Activated CD4-positive, alpha-beta T cell treated with anti-CD3 and anti-CD28 coated beads, Interleukin-2, amount 50 U/mL, for 16 hours (primary cell): Measurements from ENCODE around the gene RUSF1.
"Not testable (repeated sequence)": the region's sequence is repeated elsewhere in the genome, so short reads cannot be mapped to it uniquely, and the experiment has no call there.

Source experiments
- DNase-seq: peaks from one replicate; pipeline ENCODE4 v3.0.0-alpha.2; 2020

The RUSF1 gene

GRCh38 chr16:31513884-31514283, 5.7 kb upstream of the RUSF1 start:
- no peak for DNase-seq

DNA sequence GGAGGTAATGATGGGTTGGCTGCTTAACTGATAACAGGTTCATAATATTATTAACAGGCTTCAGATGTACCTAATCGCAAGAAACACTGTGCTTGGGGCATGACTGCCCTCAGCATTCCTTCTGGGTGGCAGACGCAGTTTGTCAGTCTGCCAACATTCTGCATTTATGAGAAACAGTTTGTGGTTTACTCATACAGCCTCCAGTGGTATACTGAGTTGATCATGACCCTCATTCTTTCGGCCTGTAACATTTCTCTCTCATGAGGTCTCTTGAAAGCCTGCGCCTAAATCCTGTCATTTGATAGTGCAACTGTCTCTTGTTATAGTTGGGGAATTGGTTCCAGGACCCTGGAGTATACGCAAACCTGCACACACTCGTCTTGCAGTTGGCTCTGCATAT, 4.9 kb upstream of the RUSF1 start:
- no peak for DNase-seq

DNA sequence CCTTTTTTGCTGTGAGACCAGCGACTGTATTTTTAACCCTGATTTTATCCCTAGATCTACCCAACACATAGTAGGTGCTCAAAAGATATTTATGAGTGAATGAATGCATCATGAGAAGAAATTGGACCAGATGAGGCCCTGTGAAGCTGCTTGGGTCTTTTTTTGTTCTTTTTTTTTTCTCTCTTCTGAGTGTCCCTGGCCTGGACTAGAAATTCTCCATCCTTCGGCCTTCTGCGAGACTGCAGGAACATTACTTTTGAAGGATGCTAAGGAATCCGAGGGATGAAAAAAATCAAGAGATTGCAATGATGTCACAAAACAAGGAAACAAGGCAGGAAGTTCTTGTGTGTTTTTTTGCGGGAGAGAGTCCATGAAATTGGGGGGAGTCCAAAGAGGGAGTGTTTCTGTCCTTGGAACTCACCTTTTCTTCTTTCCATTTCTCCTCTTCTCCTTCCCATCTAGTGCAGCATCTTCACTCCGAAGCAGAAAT, 560 bp upstream of the RUSF1 start:
- DNase-seq = no peak

DNA sequence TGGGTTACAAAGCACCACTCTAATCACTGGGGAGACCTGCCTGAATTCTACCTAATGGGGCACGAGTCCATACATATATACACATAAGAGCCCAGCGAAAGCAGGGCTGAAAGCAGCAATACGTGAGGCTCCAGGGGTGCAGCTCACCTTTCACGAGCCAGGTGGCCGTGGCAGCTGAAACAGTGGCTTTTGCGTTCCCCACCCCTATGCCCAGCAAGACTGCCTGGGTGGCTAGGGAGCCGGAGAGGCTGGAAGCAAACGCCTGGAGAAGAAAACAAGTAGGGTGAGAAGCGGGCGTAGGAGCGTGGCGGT, 618 bp downstream of the RUSF1 start:
- peak; percentile 6 for DNase-seq

GRCh38 chr16:31505483-31505882, 2.7 kb downstream of the RUSF1 start:
- peak; percentile 83 for DNase-seq

- DNase-seq = no peak
These were observed 4.0 kb downstream of the RUSF1 start for GRCh38 chr16:31504159-31504558.

GRCh38 chr16:31503555-31503954, 4.6 kb downstream of the RUSF1 start:
- DNase-seq = not testable (repeated sequence)

DNA sequence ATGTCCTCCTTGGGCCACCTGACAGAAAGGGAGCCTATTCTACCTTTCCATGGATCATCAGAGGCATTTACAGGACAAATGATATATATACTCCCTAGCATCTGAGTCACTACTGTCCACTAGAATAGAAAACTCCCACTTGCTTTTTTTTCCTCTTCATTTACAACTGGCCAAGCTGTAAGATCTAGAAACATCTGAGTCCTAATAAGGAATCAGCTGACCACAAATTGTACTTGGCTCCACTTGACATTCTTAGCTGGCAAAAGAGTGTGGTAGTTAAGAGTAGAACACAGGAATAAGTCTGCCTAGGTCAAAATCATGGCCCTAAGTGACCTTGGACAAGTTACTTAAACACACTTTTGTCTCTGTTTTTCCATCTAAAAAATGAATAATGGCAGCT, 5.2 kb downstream of the RUSF1 start:
- no peak for DNase-seq

DNA sequence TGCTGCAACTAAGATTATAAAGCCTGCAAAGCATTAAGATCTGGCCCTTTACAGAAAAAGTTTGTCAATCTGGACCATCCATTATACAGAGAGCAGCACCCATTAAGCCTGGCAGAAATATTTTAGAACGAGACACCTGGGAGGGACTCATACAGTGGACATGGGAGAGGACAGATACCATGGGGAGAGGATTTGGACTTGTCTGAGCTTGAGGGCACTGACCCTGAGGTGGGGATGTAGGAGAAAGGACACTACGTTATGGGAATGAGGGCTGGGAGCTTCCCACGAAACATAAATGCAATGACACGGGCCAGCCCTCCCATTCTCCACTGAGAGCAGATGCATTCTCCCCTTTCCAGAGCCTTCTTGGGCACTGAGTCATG, 6.2 kb downstream of the RUSF1 start:
- no peak for DNase-seq

- no peak for DNase-seq
These were observed 6.8 kb downstream of the RUSF1 start for GRCh38 chr16:31501226-31501965.

DNA sequence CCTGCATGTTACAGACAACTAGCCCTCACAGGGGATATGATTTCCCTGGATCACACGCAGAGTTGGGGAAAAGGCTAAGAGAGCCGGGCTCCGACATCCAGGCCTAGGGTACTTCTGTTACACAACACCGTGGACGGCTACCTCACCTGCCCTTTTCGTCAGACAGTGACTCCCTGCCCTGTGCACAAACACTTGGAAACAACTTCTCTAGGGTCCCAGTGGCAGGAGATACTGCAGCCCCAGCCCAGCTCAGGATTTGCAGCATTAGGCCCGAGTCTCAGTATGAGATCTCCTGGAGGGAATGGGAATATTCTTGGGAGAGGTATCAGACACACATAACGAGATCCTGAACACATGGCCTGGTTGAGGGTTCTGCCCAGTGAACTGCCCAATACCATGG, 8.3 kb downstream of the RUSF1 start:
- DNase-seq = no peak

DNA sequence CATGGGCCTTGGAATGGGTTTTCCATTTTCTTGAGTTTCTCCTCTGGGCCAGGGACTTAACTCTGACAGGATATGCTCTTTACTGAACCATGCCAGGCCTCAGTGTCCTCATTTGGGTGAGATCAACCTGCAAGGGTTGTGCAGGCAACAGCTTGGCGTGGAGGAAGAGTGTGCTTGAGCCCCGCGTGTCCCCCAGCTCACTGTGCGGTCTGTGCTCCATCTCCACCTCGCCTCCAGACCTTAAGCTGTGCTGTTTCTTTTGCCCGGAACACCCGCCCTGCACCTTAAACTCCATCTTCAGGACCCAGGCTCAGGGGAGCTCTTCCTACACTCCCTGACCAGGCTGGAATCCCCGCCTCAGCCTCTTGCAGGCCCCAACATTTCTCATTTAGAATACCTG, 9.7 kb downstream of the RUSF1 start:
- DNase-seq = no peak

GRCh38 chr16:31496670-31497069, 11.5 kb downstream of the RUSF1 start:
- no peak for DNase-seq

DNA sequence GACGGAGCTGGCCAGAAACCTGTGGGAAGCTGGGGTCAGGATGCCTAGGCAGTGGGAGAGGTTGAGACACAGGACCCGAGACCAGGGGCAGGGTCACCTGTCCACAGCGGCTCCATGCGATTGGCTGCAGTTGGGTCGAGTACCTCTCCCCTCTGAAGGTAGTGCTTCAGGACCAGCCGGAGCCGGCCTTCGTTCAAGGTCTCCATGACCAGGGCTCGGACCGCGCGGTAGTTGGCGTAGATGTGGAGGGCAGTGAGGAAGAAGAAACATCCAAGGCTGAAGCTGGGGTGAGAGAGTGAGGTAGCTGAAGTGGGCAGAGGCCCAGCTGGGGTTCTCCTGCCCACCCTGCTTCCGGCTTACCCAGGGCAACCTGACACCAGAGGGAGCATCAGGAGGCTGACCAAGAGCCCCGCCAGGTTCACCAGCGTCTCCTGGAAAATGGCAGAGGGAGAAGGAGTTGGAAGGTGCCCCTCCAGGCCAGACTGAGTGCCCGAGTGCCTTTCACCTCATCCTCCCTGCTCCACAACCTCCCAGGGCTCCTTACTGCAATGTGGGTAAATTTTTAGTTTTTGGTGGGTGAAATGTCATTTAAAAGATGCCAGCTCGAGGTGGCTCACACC, 14.6 kb downstream of the RUSF1 start:
- no peak for DNase-seq

GRCh38 chr16:31491778-31492418, 16.3 kb downstream of the RUSF1 start:
- no peak for DNase-seq

DNA sequence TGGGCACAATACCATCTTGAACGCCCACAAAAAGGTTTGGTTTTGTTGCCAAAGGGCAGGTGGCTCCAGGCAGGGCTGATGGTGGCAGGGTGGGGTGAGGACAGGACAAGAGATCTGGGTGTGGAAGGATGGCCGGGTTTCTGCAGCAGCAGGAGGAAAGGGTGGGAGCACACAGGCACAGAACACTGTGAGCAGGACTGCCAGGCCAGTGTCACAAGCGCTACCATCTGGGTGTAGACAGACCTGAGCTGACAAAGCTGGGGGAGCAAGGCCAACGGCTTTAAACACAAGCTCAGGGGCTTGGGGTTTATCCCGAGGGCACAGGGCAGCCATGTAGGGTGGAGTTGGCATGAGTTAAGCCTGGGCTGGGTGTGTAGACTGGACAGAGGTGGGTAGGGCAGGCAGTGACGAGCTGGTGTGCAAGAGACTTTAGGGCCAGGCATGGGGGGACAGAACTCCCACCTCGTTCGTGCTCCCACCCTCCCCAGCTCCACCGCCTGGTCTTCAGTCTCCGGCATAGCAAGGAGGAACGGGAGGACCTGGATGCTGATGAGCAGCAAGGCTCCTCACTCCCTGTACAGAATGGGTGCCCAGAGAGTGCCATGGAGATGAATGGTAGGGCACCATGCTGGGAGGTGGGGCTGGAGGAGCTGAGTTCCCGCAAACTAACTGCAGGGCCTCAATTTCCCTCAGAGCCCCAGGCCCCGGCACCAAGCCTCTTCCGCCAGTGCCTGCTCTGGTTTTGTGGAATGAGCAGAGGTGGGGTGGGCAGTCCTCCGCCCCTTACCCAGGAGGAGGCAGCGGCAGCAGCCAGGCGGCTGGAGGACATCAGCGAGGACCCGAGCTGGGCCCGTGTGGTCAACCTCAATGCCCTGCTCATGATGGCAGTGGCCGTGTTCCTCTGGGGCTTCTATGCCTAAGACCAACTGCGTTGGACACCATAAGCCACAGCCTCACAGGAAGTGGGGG, 18.3 kb downstream of the RUSF1 start:
- DNase-seq = no peak

GRCh38 chr16:31489298-31489564, 19.0 kb downstream of the RUSF1 start:
- DNase-seq = no peak

DNA sequence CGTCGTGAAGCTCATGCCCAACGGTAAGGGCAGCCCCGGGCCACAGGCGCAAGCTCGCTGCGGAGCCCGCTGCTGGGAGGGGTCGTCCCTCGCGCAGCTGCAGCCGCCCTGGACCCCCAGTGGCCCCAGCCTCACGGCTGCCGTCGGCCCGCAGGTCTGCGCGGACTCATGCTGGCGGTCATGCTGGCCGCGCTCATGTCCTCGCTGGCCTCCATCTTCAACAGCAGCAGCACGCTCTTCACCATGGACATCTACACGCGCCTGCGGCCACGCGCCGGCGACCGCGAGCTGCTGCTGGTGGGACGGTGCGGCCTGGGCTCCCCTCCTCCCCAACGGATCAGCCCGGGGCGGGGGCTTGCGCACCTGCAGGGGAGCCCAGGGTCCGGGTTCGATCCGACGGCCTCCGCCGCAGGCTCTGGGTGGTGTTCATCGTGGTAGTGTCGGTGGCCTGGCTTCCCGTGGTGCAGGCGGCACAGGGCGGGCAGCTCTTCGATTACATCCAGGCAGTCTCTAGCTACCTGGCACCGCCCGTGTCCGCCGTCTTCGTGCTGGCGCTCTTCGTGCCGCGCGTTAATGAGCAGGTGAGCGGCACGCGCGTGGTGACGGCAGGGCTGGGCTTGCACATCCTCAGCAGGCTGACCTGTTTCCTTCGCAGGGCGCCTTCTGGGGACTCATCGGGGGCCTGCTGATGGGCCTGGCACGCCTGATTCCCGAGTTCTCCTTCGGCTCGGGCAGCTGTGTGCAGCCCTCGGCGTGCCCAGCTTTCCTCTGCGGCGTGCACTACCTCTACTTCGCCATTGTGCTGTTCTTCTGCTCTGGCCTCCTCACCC, 19.5 kb downstream of the RUSF1 start:
- DNase-seq = no peak

- DNase-seq = peak; percentile 53
These were observed 20.3 kb downstream of the RUSF1 start for GRCh38 chr16:31487720-31488467.

- DNase-seq = no peak
These were observed 21.0 kb downstream of the RUSF1 start for GRCh38 chr16:31487071-31487719.

GRCh38 chr16:31486045-31486444, 22.1 kb downstream of the RUSF1 start:
- DNase-seq = no peak
